Measurements from ENCODE around the gene LRG1.
A peak's percentile ranks its signal among the peaks of the same experiment; 100 is the strongest.
"Not testable (repeated sequence)": the region's sequence is repeated elsewhere in the genome, so short reads cannot be mapped to it uniquely, and the experiment has no call there.

Gene LRG1

GRCh38 chr19:4575267-4576015, 35.6 kb upstream of the LRG1 start:
- peak; percentile 78 for DNase-seq (ENCODE audit: low read depth)

GRCh38 chr19:4573682-4574081, 33.8 kb upstream of the LRG1 start:
- no peak for DNase-seq (ENCODE audit: low read depth)

GRCh38 chr19:4571305-4571917, 31.6 kb upstream of the LRG1 start:
- DNase-seq (ENCODE audit: low read depth), result no peak

GRCh38 chr19:4570916-4571304, 31.1 kb upstream of the LRG1 start:
- no peak for DNase-seq (ENCODE audit: low read depth)

- no peak for DNase-seq (ENCODE audit: low read depth)
Observed at GRCh38 chr19:4570402-4570801, 30.6 kb upstream of the LRG1 start.

GRCh38 chr19:4568886-4569285, 29.1 kb upstream of the LRG1 start:
- no peak for DNase-seq (ENCODE audit: low read depth)

- no peak for DNase-seq (ENCODE audit: low read depth)
Observed at GRCh38 chr19:4567584-4568071, 27.8 kb upstream of the LRG1 start.

GRCh38 chr19:4566402-4567051, 26.7 kb upstream of the LRG1 start:
- DNase-seq (ENCODE audit: low read depth), result no peak

- DNase-seq (ENCODE audit: low read depth), result not testable (repeated sequence)
Observed at GRCh38 chr19:4563562-4563961, 23.7 kb upstream of the LRG1 start.

- not testable (repeated sequence) for DNase-seq (ENCODE audit: low read depth)
Observed at GRCh38 chr19:4562085-4562484, 22.2 kb upstream of the LRG1 start.

GRCh38 chr19:4559569-4559968, 19.7 kb upstream of the LRG1 start, which contains the start of gene SEMA6B:
Gene SEMA6B, minus strand, starts transcription at chr19:4559684. Its CDS starts 1,227 bp downstream, at chr19:4558457.
- no peak for DNase-seq (ENCODE audit: low read depth)

- DNase-seq (ENCODE audit: low read depth), result no peak
Observed at GRCh38 chr19:4557971-4558941, 18.4 kb upstream of the LRG1 start.

GRCh38 chr19:4557144-4557970, 17.5 kb upstream of the LRG1 start:
- DNase-seq (ENCODE audit: low read depth), result no peak

GRCh38 chr19:4556597-4557127, 16.8 kb upstream of the LRG1 start:
- DNase-seq (ENCODE audit: low read depth), result no peak

GRCh38 chr19:4555657-4556561, 16.1 kb upstream of the LRG1 start:
- DNase-seq (ENCODE audit: low read depth), result no peak

GRCh38 chr19:4554717-4555116, 14.9 kb upstream of the LRG1 start:
- DNase-seq (ENCODE audit: low read depth), result no peak

GRCh38 chr19:4553775-4554174, 13.9 kb upstream of the LRG1 start:
- DNase-seq (ENCODE audit: low read depth), result no peak

- DNase-seq (ENCODE audit: low read depth), result no peak
Observed at GRCh38 chr19:4553092-4553695, 13.4 kb upstream of the LRG1 start.

- DNase-seq (ENCODE audit: low read depth), result no peak
Observed at GRCh38 chr19:4552525-4552819, 12.6 kb upstream of the LRG1 start.
